ENCODE measurements around the gene CPLANE2. TPM values are rescaled to one million over a fixed set of nuclear protein-coding genes. Genes with fewer than 3 reads are reported as not detected.
"Not testable (repeated sequence)": the region's sequence is repeated elsewhere in the genome, so short reads cannot be mapped to it uniquely, and the experiment has no call there.

Gene CPLANE2
- total RNA-seq, 1 donor from 2014 or later = 6.1 TPM

DNA sequence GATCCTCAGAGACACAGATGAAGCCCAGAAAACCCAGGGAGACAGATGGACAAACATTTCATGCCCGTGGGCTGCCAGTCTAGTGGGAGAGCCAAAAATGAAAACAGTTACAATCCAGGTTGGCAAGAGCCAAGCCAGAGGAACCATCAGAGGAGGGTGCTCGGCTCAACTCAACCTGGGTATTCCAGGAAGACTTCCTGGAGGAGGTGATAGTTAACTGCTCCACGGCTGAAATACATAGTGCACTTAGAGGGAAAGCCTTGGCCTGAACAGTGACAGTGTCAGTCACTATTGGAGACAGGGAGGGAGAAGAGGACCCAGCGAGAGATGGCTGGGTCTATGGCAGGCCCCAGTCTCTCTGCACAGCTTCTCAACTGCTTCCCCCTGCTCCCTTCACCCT, 26.4 kb downstream of the CPLANE2 start:
- intact Hi-C loops (cut with micrococcal nuclease) = no loop called here

DNA sequence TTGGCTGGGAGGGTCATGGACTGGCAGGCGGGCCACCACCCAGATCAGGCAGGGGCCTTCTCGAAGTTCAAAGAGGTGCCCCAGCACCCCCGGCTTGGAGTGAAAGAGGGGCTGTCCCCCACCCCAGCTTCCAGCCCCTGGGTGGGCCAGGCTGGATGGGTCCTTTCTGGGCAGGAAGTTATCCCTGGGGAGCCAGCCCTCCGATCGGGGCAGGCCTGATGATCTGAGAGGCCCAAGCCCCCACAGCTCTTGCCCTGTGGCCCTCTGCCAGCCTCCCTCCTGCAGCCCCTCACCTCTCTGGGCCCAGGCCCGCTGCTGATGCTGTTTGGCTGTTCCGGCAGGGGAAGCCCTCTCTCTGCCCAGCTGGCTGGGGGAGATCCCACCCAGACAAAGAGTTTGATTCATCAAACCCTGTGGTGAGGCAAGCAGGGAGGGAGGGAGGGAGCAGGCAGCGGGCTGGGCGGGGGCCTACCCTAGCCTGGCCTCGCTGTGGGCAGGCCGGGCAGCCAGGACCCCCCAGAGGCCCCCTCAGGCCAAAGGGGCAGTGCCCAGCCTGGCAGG, 27.1 kb downstream of the CPLANE2 start:
- intact Hi-C loops (cut with micrococcal nuclease) = no loop called here

DNA sequence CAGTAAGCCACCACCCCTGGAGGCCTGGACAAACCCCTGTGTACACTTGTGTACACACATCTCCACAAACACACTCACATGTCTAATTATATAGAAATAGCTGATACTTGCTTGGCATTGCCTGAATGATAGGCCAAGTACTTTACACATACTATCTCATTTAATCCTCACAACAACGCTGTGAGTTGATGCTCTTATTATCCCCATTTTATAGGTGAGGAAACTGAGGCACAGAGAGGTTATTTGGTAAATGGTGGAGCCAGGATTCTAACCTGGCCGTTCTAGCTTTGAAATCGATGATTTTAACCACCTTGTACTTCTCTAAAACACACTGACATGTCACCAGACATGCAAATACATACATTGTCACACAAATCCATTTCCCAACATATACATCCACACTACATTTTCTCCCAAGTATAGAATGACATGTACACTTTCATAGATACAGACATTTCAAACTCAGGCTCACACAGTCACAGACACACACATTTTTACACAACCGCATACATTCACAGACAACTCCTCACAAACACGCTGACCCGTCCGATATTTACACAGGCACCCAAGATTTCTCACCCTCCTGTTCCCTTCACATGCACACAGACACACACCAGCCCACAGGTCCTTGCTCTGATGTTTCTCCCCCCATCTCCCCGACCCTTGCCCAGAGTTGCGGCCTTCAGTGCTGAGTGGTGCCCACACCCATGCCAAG, 27.7 kb downstream of the CPLANE2 start:
- intact Hi-C loops (cut with micrococcal nuclease) = no loop called here

DNA sequence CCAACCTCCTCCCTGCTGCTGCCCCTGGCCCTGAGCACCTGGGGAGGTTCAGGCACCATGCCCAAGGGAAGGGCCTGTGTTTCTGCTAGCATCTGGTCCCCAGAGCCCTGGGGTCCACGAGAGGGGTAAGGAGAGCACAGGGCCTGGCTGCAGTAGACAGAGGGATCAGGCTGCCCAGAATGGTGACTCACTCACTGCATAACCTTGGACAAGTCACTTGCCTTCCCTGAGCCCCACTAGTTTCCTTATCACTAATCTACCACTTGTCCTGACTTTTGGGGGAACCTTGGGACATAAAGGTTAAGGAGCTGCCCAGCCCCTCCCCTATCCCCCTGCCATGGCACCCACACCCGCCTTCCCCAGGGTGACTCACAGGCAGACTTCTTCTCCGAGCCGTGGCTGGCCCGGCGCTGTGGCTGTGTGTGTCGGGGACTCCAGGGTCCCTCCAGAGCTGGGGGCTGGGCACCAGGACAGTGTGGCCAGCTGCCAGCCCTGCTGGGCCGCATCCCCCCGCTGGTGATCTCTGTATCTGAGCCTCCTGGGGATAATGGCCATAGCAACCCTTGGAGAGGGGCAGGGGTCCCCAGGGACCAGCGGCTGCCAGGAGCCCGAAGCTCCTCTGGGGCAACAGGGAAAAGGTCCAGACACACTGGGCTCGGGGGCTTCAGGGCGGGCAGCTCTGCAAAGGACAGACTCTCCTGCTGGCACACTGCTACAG, 28.6 kb downstream of the CPLANE2 start:
- intact Hi-C loops (cut with micrococcal nuclease) = no loop called here

DNA sequence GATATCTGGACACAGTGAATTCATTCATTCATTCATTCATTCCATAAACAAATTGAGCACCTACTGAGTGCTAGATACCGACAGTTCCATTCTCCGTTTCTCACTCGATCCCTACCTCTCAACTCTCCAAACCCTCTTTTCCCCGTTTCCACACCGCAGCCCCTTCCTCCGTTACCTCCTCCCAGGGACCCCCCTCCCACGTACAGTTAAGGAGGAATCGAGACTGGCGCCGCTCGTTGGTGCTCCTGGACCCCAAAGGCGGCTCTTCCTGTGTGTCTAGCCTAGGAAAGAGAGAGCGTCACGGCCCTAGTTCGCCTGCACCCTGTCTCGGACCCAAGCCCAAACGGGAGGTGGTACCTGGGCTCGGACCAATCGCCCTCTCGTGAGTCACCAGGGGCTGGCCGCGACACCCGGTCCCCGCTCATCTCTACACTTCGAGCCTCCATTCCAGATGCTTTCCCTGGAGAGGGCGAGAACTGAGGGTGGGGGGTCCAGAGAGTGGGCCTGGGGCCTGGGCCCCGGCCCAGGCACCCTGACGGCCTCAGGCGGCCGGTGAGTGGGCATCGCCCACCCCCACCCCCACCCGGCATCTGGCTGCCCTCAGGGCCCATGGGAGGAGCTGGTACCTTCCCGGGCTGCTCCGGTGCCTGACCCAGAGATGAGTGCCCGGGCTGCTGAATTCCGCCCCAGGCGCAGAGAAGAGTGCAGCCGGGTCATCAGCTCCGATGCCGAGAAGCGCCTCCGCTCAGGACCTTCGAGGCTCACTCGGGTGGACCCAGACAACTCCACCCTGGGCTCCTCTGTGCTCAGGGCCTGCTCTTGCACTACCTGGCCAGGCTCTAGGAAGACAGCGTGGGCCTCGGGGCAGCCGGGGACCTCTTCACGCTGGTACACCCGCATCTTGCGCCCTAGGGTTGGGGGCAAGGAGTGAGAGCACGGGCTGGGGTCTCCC, 29.4 kb downstream of the CPLANE2 start:
- intact Hi-C loops (cut with micrococcal nuclease) = loop anchor here (1.0 to 2.0 kb wide), 7 partner anchors 45 to 697 kb away; partner anchors contain the start of genes CASP9, DDI2, NECAP2 and ZBTB17

DNA sequence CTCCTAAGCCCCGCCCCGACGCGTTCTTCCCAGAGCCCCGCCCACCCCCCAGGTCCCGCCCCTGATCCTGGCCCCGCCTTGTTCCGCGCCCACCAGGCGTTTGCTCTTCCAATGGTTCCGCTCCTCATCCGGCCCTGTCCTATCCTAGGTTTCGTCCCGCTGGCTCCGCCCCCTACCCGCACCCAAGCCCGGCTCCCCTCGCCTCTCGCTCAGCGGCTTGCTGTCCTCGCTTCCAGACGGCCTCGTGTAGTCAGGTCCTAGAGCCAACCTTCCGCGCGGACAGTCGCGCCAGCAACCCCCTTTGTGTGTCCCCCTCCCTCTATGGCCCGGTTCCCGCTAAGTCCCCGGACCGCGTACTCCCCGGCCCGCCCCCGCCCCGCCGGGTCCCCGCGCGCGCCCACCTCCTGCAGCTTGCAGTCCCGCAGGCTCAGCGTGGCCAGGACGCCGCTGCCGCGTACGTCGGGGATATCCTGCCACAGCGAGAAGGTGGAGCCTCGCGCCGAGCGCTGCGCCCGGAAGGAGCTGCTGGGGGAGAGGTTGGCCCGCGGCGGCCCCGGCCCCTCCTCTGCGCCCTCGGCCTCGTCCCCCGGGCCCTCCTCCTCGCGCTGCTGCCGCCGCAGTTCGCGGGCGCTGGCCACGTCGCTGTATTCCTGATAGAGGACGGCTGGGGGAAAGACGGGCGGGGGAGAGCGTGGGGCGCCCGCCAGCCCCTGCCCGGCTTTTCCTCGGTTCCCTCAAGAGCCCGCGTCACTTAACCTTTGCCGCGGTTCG, 30.3 kb downstream of the CPLANE2 start:
- intact Hi-C loops (cut with micrococcal nuclease) = loop anchor here (1.0 to 2.0 kb wide), 13 partner anchors 11 to 698 kb away; partner anchors contain the start of genes CASP9, CPLANE2, DDI2 and FBXO42

DNA sequence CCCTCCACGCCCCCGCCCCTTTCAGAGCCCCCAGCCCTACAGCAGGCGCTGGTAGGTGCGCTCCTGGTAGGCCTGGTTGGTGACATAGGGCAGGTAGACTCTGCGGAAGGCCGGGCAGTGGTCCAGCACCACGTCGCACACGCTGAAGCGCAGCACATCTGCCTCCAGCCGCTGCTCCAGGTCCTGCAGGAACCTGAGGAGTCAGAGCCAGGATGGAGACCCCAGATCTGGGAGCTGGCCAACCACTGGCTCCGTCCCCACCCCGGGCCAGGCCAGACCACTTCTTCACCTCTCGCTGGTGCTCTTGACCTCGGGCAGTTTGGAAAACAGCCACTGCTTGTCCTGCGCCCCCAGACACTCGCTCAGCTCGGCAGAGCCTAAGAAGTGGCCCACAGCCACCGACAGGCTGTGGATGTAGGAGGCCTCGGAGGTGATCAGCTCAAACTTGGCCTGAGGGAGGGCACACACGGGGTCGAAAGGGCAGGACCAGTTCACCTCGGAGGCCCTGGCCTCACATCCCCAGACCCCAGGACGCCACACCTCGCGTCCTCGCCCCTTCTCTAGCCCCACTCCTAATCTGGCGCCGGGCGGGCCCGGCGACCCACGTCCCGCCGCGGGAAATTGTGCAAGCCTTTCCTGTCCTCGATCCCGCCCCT, 31.0 kb downstream of the CPLANE2 start:
- intact Hi-C loops (cut with micrococcal nuclease) = loop anchor here (1.0 to 2.0 kb wide), 13 partner anchors 11 to 699 kb away; partner anchors contain the start of genes CPLANE2, DDI2, FBXO42 and NECAP2

GRCh38 chr1:16205334-16205671, 31.7 kb downstream of the CPLANE2 start:
- intact Hi-C loops (cut with micrococcal nuclease) = loop anchor here (1.0 kb wide), 1 partner anchor 158 kb away; no protein-coding TSS in a partner anchor

DNA sequence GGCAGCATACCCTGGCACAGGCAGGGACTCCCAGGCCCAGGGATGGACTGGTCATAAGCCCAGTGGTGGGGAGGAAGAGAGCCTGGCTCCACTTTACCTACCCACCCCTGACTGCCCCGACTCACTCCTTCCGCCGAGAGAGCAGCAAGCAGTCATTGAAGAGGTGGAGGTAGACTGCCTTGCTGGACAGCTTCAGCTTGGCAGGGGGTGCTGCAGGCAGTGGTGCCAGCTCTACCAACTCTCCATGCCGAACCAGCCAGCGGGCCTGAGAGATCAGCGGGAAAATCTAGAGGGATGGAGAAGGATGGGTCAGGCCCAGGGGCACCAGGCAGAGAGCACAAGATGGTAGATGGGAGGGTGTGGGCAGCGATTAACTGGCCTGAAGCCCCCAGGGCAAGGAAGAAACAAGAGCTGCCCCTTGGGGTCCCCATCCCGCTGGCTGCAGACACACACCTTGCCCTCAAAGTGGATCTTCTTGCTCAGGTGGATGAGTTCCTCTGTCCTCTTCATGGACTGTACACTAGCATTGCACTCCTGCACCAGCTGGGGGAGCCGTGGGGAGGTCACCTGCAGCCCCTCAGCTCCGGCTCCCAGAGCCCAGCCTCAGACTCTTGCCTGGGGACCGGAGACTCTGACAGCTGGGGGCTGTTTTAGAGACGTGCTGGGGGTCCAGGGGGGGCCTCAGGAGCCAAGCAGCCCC, 32.2 kb downstream of the CPLANE2 start:
- intact Hi-C loops (cut with micrococcal nuclease) = loop anchor here (1.0 kb wide), 1 partner anchor 159 kb away; no protein-coding TSS in a partner anchor

GRCh38 chr1:16204216-16204615, 32.8 kb downstream of the CPLANE2 start:
- intact Hi-C loops (cut with micrococcal nuclease) = no loop called here

- intact Hi-C loops (cut with micrococcal nuclease) = no loop called here
These were observed 33.4 kb downstream of the CPLANE2 start for GRCh38 chr1:16203550-16203949.

DNA sequence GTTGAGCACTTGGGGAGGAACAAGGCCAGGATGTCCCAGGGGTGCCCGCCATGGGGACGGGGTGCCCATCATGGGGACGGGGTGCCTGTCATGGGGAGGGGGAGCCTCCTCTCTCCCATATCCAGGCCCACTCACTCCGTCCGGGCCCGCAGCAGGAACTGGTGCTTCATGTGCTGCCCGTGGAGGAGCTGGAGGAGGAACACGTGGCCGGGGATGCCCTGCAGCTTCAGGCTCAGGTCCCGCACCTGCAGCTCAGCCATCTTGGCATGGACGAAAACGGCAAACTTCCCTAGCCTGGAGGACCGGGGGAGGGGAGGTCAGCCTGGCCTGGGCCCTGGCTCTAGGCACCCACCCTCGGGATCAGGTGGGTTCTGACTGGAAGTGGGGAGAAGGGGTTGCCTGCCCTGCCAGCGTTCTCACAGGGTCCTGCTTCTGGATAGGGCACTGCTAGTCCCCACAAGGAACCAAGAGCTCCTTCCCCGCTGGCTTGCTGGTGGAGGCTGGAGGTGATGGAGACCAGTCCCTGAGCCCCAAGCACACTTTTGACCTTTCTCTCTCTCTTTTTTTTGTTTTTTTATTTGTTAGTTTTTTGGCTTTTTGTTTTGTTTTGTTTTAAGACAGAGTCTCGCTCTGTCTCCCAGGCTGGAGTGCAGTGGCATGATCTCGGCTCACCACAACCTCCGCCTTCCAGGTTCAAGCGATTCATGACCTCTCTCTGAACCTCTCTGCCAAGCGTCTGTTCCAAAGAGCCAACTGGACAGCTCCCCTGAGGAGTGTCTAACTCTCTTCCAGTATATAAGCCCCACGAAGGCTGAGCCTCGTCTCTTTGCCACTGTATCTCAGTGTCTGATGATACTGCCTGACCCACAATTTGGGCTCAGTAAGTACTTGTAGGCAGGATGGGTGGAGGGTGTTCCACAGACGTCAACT, 34.4 kb downstream of the CPLANE2 start:
- intact Hi-C loops (cut with micrococcal nuclease) = no loop called here

DNA sequence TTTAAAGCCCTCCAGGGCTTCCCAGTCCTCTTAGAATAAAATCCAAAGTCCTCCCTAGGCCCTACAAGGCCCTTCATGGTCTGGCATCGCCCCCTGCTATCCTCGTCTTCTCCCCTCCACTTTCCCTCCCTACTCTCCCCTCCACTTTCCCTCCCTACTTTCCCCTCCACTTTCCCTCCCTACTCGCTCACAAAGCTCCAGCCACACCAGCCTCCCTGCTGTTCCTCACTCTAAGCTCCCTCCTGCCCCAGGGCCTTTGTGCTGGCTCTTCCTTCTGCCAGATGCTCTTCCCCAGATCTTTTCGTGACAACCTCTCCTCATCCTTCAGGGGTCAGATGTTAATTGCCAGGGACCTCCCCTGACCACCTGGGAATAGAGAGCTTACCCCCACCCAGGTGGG, 37.3 kb downstream of the CPLANE2 start:
- intact Hi-C loops (cut with micrococcal nuclease) = no loop called here

- intact Hi-C loops (cut with micrococcal nuclease) = no loop called here
These were observed 37.9 kb downstream of the CPLANE2 start for GRCh38 chr1:16199157-16199501.

DNA sequence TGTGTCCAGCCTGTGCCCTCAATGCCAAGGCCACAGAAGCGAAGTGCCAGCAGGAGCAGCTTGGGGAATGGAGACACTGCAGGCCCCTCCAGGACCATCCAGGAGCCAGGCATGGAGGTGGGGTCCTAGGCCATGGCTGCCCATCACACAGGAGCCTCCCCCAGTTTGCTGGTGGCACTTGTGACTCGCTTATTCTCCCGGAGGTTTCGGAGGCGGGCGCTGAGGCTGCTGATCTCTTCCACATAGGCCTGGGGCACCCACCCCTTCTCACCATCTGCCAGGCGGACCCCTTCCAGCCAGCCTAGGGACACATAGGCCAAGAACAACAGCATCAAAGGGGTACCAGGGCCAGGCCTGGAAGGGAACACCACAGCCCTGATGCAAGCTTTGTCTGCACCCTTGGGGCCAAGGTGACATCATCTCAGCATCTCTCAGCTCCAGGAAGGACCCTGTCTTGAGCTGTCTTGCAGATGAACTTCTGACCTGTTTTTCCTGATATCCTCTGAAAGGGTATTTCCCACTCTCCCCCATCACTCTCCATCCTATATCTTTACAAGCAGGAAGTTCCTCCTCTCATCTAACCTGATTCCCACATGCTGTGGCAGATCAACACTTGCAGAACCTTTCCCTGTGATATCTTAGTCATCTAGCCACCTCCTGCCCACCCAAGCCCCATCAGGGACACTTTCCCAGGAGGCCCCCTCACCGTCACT, 38.4 kb downstream of the CPLANE2 start:
- intact Hi-C loops (cut with micrococcal nuclease) = no loop called here

GRCh38 chr1:16196874-16197273, 40.1 kb downstream of the CPLANE2 start:
- intact Hi-C loops (cut with micrococcal nuclease) = no loop called here

DNA sequence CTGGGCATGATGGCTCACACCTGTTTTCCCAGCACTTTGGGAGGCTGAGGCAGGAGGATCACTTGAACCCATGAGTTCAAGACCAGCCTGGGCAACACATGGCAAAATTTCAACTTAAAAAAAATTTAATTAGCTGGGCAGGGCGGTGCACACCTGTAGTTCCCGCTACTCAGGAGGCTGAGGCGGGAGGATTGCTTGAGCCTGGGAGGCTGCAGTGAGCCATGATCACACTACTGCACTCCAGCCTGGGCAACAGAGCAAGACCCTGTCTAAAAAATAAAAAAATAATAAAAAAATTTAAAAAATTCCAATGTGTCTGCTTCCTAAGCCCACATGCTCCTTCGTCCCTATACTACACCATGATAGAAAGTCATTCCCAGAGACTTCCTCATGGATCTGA, 40.8 kb downstream of the CPLANE2 start:
- intact Hi-C loops (cut with micrococcal nuclease) = not testable (repeated sequence)

DNA sequence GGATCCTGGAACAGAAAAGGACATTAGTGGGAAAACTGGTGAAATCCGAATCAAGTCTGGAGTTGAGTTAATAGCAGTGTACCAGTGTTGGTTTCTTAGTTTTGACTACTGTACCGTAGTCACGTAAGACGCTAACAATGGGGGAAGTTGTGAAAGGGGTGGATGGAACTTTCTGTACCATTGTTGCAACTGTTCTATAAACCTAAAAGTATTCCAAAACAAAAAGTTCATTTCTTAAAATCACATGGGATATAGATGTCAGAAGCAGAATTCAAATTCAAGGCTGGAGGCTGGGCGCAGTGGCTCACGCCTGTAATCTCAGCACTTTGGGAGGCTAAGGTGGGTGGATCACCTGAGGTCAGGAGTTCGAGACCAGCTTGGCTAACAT, 41.5 kb downstream of the CPLANE2 start:
- intact Hi-C loops (cut with micrococcal nuclease) = no loop called here
